HCT116 (cell line): ENCODE data around the gene TAF11L11.
"Not testable (repeated sequence)": the region's sequence is repeated elsewhere in the genome, so short reads cannot be mapped to it uniquely, and the experiment has no call there.

Source experiments
- CTCF ChIP-seq, 3 experiments: fragments of 200-600 bp in 1 of 3; sonication (generic) in 1 of 3; IDR thresholded peaks in 2 of 3; conservative IDR thresholded peaks in 1 of 3; 2 replicates each; pipeline ENCODE4 v1.5.1; 2012 to 2017; ENCODE audit warnings: low read depth in 2 of 3, low read length in 2 of 3, antibody characterized with exemption in 1 of 3, borderline replicate concordance in 1 of 3, control low read depth in 1 of 3, mild to moderate bottlenecking in 1 of 3, mixed read lengths in 1 of 3, mixed run types in 1 of 3, moderate library complexity in 1 of 3; ENCODE audit not compliant: insufficient read depth in 1 of 3
- POLR2A ChIP-seq: IDR thresholded peaks from 2 replicates; pipeline ENCODE4 v1.7.0; 2011; ENCODE audit warnings: borderline replicate concordance; ENCODE audit not compliant: insufficient read depth, insufficient read length; ENCODE audit errors: extremely low read depth

- not testable (repeated sequence) for TF ChIP-seq CTCF (IDR thresholded peaks at IDR 0.05 in 2 of 3, conservative IDR thresholded peaks at IDR 0.05 in 1 of 3; ENCODE audit: borderline replicate concordance in 1 of 3, insufficient read depth in 1 of 3, low read depth in 2 of 3, low read length in 2 of 3); POLR2A
Observed at GRCh38 chr5:17597728-17598127, 6.3 kb upstream of the TAF11L11 start, which contains the start of gene TAF11L10.
